UCSD-AML1 (cell line): ENCODE data around the gene TFF2.

Source experiments
- DNase-seq: peaks from one replicate; lab custom pipeline; 2025; ENCODE audit not compliant: unreplicated experiment; lab: John Stamatoyannopoulos, UW

Gene TFF2

DNA sequence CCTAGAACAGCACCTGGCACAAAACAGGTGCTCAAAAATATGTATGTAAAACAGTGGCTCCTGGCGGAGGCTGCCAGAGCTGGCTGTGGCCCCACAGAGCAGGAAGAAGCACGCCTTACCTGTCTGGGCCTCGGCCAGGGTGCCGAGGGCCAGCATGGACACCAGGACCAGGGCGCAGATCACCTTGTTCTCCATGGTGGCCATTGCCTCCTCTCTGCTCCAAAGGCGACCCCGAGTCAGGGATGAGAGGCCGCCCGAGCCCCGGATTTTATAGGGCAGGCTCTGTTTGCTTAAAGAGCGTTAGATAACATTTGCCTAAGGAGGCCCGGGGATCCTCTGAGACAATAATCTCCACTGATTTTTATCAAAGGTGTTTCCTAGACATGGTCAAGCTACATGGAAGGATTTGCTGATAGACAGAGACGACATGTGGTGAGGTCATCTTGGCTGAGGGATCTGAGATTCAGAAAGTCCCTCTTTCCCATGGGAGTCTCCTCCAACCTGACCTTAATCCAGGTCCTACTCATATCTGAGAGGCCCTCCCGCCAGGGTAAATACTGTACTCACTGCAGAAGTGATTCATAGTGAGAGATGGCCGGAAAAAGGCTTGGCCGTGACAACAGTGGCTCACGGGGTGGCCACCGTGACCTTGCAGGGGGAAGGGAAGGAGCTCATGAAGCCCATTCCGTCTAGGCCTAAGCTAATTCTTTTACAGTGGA, 15.7 kb upstream of the TFF2 start, which contains the start of gene TFF1:
Gene TFF1, minus strand, starts transcription at position 244 of the 719 bp plus-strand sequence. Its CDS starts 40 bp downstream, at position 204.
- no peak for DNase-seq

GRCh38 chr21:42365770-42366169, 15.0 kb upstream of the TFF2 start:
- DNase-seq, result no peak

GRCh38 chr21:42364304-42364865, 13.6 kb upstream of the TFF2 start:
- DNase-seq, result peak; percentile 38

DNA sequence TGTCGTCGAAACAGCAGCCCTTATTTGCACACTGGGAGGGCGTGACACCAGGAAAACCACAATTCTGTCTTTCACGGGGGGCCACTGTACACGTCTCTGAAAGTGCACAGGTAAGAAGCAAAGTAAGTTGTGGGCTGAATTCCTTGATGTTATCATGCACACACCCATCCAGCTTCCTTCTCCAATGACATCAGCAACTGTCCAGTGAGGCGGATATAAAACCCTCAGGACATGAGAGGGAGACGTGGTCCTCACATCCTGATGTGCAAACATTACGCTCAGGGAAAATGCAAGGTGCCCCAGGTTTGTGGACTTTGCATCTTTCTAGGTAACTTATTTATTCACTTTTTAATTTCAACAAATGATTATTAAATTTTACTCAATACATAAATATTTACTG, 12.5 kb upstream of the TFF2 start:
- DNase-seq, result no peak

GRCh38 chr21:42362700-42363099, 11.9 kb upstream of the TFF2 start:
- no peak for DNase-seq

DNA sequence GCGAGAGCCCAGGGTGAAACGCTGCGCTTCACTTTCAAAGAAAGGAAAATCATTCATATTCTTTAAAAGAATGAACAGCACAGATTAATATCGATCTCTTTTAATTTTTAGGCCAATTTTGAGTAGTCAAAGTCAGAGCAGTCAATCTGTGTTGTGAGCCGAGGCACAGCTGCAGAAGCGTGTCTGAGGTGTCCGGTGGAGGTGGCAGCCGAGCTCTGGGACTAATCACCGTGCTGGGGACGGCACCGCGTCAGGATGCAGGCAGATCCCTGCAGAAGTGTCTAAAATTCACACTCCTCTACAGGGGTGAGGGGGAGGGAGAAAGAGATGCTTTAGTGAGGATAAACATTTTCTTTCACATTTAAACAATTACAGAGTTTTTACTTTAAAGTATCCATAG, 11.4 kb upstream of the TFF2 start:
- no peak for DNase-seq

GRCh38 chr21:42361286-42361685, 10.5 kb upstream of the TFF2 start:
- no peak for DNase-seq

DNA sequence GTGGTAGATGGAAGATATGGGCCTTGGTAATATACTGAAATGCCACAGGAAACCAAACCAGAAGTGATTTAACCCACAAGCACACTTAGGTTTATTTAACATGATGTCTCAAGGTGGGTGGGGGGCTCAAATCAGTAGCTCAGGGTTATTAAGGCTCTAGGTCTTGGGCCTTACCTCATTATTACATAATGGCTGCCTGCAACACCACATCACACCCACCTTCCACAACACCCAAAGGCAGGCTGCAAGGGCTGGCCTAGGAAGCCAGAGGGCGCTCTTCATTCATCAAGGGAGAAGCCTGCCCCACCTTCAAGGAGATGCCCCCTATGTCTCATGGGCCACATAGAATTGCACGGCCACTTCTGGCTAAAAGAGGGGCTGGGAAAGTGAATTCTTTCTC, 9.5 kb upstream of the TFF2 start:
- DNase-seq, result no peak

DNA sequence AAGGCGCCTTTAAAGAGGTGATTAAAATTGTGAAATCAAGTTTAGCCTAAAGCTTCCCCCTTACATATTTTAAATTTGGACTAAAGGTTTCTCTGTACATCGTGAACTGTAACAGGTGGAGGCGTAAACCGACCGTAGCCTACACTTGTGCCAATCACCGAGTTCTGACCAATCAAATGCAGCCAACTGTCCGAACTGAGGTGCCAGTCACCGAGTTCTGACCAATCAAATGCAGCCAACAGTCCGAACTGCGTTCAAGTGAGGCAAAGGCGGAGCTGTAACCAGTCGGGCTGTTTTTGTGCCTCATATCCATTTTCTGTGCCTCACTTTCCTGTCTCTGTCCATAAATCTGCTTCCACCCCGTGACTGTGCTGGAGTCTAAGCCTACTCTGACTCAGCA, 8.1 kb upstream of the TFF2 start:
- DNase-seq, result no peak

GRCh38 chr21:42358261-42358660, 7.5 kb upstream of the TFF2 start:
- DNase-seq, result no peak

DNA sequence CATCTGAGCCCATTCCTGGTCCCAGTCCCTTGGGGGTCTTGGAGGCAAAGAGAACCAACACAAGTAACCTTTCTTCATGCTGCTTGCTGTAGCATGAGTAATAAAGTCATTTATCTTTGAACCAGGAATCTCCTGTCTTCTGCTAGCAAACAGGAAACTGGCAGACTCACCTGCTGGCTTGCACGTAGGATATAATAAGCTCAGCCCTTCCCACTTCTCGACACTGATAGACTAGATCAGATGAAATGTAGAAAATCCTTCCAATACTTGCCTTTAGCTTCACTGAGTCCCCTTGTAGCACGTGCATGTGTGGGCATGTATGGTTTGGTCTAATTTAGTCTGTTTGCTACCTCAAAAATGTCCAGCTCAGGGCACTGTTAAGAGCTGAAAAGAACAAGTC, 6.5 kb upstream of the TFF2 start:
- no peak for DNase-seq

DNA sequence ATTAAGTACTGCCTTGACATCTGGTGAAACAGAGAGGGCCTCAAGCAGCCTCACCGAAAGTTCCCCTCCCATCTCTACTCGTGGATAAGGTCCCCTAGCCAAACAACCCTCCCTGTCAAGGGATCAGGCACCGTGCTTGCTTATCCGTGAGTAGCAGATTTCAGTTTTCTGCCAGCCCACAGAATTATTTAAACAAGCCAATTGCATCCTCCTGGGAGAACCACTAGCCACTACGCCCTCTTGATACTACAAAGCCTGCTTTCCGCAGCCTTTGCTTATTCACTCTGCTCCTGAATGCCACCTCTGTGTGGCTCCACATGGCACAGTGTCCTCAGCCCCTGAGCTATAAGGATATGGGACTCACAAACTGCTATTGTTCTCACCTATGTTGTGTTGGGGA, 5.9 kb upstream of the TFF2 start:
- no peak for DNase-seq

GRCh38 chr21:42356046-42356445, 5.3 kb upstream of the TFF2 start:
- DNase-seq, result no peak

- no peak for DNase-seq
These were observed 2.8 kb upstream of the TFF2 start for GRCh38 chr21:42353623-42354022.

- no peak for DNase-seq
These were observed 1.8 kb upstream of the TFF2 start for GRCh38 chr21:42352441-42353095.

DNA sequence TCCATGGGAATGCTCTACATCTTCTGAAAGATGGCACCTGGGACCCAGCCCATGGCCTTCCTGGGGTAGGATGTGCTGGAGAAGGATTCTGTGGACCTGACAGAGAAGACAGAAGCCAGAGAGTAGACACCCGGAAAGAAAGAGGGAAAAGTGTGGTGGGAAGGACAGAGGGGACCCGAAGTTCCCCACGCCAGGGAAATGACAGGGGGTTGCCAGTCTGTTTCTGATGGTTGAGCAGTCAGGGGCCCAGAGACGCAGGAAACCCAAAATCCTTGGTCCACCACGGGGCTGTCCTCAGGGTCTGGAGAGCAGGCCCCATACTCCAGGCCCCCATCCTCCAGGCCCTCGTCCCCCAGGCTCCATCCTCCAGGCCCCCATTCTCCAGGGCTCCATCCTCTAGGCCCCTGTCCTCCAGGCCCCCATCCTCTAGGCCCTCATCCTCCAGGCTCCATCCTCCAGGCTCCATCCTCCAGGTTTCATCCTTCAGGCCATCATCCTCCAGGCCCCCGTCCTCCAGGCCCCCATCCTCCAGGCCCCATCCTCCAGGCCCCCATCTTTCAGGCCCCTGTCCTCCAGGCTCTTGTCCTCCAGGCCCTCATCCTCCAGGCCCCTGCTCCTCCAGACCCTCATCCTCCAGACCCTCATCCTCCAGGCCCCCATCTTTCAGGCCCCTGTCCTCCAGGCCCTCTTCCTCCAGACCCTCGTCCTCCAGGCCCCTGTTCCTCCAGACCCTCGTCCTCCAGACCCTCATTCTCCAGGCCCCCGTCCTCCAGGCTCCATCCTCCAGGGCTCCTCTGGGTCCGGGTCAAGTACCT, 1.0 kb upstream of the TFF2 start:
- no peak for DNase-seq

DNA sequence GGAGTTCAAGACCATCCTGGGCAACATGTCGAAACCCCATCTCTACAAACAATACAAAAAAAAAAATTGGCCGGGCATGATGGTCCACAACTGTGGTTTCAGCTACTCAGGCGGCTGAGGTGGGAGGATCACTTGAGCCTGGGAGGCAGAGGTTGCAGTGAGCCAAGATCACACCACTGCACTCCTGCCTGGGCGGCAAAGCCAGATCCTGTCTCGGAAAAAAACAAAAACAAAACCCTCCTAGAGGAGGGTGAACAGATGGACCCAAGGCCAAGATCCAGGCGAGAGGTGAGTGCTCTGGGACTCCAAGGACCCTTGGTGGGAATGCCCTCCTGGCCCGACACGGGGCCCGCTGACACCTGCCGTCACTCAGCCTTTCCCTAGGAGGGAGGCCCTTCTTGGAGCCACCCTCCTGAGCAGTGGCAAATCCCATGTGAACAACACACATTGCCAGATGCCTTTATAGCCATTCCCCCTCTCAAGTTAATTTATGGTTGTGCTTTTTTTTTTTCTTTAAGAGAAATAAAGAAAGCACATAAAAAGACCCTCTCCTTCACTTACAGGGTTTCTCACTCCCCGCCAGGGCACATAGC, 380 bp downstream of the TFF2 start:
- no peak for DNase-seq

- DNase-seq, result no peak
These were observed 1.1 kb downstream of the TFF2 start for GRCh38 chr21:42349420-42350317.

DNA sequence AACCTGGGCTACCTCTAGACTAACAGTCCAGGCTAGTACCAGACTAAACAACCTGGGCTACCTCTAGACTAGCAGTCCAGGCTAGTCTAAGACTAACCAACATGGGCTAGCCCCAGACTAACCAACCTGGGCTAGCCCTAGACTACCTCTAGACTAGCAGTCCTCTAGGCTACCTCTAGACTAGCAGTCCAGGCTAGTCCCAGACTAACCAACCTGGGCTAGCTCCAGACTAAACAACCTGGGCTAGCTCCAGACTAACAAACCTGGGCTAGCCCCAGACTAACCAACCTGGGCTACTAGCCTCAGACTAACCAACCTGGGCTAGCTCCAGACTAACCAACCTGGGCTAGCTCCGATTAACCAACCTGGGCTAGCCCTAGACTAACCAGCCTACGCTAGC, 2.0 kb downstream of the TFF2 start:
- no peak for DNase-seq

- DNase-seq, result no peak
These were observed 3.0 kb downstream of the TFF2 start for GRCh38 chr21:42347601-42348327.
